Fibroblast of peridontal ligament (primary cell): ENCODE data around the gene SPACDR.

Experiments used
- DNase-seq: peaks from one replicate; pipeline ENCODE4 v3.0.0-alpha.2; 2010; ENCODE audit errors: extremely low read depth

SPACDR gene

GRCh38 chr7:100435401-100436304 is 28.4 kb downstream of the SPACDR start:
- DNase-seq: no peak

DNA sequence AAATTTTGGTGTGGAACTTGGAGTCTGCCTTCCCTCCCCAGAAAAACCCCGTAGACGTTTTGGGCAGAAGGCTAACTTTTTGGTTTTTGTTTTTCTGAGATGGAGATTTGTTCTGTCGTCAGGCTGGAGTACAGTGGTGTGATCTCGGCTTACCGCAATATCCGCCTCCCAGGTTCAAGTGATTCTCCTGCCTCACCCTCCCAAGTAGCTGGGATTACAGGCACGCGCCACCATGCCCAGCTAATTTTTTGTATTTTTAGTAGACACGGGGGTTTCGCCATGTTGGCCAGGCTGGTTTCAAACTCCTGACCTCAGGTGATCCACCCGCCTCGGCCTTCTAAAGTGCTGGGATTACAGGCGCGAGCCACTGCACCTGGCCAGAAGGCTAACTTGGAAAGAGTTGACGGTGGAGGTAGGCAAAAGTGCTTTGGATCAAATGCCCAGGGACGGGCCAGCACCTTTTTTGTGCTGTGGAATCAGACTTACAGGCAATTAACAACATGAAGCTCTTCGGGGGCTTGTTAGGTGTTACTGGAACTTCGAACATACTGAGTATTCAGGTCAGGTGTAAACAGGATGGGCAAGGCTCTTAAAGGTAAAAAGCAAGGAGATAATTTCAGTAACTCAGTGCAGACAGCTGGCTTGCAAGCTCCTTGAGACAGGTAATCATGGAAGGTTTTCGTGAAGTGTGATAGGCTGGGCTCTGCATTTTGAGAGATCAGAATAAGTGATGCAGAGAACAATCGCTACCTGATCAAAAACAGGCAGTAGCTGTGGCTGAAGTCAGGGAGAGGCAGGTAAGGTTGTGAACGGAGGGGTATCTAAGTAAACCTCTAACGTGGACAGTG is 29.5 kb downstream of the SPACDR start:
- no peak for DNase-seq

- no peak for DNase-seq
Measured at GRCh38 chr7:100433592-100434296, 30.3 kb downstream of the SPACDR start.

DNA sequence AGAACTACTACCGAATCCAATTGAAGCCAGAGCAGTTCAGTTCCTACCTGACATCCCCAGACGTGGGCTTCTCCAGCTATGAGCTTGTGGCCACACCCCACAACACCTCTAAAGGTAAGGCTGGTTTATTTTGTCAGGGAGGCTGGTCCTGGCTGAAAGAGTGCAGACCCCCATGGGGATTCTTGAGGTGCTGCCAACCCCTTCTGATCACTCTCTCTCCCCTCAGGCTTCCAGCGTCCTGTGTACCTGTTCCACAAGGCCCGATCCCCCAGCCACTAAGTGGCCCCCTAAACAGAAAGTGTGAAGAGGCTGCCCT is 30.8 kb downstream of the SPACDR start:
- DNase-seq: no peak

DNA sequence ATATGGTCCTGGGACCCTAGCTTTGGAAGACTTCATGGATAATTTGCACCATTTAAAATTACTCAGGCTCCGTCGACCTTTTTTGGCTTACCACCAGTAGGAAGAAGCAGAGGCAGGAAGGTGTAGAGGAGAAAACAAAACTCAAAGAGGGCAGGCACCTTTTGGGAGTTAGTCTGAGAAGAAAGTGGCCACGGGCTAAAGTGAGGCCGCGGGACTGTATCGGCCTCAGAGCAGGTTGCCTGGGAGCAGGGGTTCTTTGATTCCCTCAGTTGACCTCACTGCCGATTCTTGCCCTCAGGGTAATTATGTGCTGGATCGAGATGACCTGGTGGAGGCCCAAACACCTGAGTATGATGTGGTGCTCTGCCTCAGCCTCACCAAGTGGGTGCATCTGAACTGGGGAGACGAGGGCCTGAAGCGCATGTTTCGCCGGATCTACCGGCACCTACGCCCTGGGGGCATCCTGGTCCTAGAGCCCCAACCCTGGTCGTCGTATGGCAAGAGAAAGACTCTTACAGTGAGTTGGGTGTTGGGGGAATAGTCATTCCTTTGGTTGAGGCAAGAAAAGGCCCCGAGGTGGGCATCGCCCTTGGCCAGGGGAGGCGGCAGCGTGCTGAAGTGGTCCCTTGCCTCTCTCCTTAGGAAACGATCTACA is 31.3 kb downstream of the SPACDR start:
- no peak for DNase-seq

DNA sequence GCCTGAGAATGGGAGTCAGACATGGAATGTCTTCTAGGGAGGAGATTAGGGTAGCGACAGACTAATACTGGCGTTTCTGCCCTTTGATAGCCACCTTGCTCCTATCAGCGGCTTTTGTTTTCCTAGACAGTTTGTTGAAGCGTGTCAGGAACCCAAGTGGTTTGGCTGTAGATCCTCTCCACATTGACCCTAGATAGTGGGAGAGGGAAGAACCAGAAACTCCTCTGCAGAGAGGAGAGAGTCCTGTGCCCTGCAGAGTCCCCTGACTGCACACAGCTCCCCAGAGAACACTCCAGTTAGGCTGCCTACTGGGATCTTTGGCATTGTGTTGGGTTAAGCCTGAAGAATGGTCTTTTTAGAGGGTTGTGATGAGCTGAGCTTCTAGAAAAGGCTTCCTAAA is 32.0 kb downstream of the SPACDR start:
- DNase-seq: no peak

- no peak for DNase-seq
Measured at GRCh38 chr7:100431286-100431735, 32.7 kb downstream of the SPACDR start.

- no peak for DNase-seq
Measured at GRCh38 chr7:100430493-100431285, 33.4 kb downstream of the SPACDR start.

- DNase-seq: peak; percentile 97
Measured at GRCh38 chr7:100429637-100430492, 34.2 kb downstream of the SPACDR start, which contains the start of gene MEPCE. Gene MEPCE, plus strand, starts transcription at chr7:100429831. Its CDS starts 188 bp downstream, at chr7:100430019.

GRCh38 chr7:100428967-100429636 is 35.0 kb downstream of the SPACDR start:
- DNase-seq: peak; percentile 100

DNA sequence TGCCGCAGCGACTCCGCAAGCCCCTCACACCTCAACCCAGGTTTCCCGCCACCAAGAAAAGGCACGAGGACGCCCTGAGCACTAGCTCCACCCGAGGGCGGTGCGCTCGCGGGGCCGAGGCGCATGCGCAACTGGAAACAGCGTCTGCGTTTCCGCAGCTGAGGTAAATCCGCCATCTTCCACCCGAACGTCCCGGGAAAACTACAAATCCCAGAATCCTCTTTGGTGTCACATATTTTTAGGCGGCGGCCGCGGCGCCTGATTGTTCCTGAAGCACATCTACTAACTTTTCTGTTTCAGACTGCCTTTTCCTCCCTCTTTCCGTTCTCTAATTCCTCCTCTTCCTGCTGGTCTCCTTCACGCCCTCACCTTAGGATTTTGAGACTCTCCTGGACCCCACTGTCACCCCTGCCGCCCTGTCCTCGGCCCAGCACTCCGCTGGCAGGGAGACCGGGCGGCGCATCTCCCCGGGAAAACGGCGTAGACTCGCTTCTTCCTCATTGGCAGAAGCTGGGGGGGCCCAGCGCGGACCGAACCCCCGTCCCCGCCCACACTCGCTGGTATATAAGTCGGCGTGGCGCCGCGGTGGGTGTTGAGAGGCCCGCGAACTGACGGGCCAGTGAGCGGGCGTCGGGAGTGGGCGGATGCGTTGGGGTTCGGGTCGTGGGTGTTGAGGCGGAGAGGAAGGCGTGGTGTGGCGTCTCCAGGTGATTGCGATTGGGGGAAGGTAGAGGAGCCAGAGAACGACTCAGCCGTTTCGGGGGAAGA is 35.7 kb downstream of the SPACDR start, which contains the start of gene ZCWPW1:
ZCWPW1 (minus strand) TSS at position 505 of the 768 bp plus-strand sequence. CDS start 8,054 bp downstream, outside the sequence.
- DNase-seq: peak; percentile 99

- no peak for DNase-seq
Measured at GRCh38 chr7:100427762-100428198, 36.3 kb downstream of the SPACDR start.

- no peak for DNase-seq
Measured at GRCh38 chr7:100426516-100426915, 37.5 kb downstream of the SPACDR start.

DNA sequence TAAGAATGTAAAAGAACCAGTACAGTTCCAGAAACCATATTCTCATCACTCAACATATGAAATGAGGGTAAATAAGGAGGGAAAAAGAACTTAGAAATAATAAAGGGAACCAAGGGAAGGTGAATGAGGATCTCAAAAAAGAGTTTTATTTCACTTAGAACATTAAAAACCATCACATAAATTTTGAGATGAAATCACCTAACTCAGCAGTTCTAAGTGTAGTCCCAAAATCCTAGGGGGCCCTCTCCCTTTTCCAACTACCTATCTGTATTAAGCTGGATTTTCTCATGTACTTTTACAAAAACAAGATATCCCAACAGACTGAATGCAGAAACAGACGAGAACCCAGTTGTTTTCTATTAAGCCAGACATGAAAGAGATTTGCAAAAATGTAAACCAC is 38.7 kb downstream of the SPACDR start:
- no peak for DNase-seq

GRCh38 chr7:100423315-100423714 is 40.7 kb downstream of the SPACDR start:
- DNase-seq: no peak

GRCh38 chr7:100419660-100420226 is 44.3 kb downstream of the SPACDR start:
- DNase-seq: no peak

DNA sequence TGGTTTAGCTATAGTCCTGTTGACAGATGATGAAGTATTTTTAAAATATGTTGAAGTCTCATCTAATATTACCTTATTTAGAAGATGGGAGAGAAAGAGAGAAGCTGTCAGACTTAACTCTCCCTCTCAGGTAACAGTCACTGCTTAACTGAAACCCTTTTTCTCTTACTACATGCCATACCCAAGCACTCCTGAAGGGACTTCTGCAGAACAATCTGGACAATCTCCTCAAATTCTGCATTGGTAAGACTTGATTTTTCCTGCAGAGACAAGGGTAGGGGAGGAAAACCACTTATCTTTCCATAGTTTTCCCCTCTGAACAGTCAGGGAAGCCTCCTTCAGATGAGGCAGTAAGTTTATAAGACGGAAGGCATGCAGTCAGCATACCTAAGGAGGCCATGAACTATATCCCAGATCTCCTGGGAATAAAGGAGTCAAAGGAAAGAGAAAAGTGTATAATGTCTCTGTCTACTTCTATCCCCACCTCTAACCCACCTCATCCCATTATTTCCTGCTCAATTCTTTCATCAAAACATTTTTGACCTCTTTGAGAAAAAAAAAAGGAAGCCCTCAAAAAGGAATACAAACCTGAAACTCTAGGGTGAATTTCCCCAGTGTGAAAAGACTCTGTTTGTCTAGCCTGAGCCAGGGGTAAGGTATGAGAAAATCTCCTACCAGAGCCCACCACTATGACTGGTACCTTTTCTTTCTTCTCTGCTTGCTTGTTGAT is 45.0 kb downstream of the SPACDR start:
- DNase-seq: peak; percentile 4
